SU-DHL-6 (cell line): Measurements from ENCODE around the gene MYO18A.

Experiments used
- CTCF ChIP-seq: fragments of 200-600 bp; sonication (generic); IDR thresholded peaks from one replicate; pipeline ENCODE4 v1.5.1; 2017; ENCODE audit warnings: antibody characterized with exemption, mild to moderate bottlenecking, low read length, moderate library complexity; ENCODE audit not compliant: insufficient read depth, poor library complexity, severe bottlenecking
- EZH2phosphoT487 ChIP-seq: fragments of 200-600 bp; sonication (generic), shearing (Covaris generic); conservative IDR thresholded peaks from 2 replicates; pipeline ENCODE4 v1.6.1; 2018; ENCODE audit warnings: mild to moderate bottlenecking, antibody characterized with exemption, low read length, moderate library complexity, mixed read lengths

- no peak for TF ChIP-seq CTCF
- TF ChIP-seq EZH2phosphoT487 = no peak
Measured at GRCh38 chr17:29205047-29205446, 24.8 kb upstream of the MYO18A start.
